Measurements from ENCODE around the gene ZNF285. TPM values are rescaled to one million over a fixed set of nuclear protein-coding genes. Genes with fewer than 3 reads are reported as not detected.

ZNF285 gene
- 1.6 to 2.8 TPM (median 2.4 TPM) in 5 replicates for total RNA-seq (2022; extraction: Qiagen RNA extraction; ENCODE audit: low read depth)

GRCh38 chr19:44401139-44402115, at the start of gene ZNF285:
ZNF285 (minus strand) TSS chr19:44401608; CDS start chr19:44397213, 4,395 bp downstream.

GRCh38 chr19:44447916-44448674, 46.7 kb upstream of the ZNF285 start, which contains the start of gene ZNF229:
ZNF229 (minus strand) TSS chr19:44448472; CDS start chr19:44442847, 5,625 bp downstream.

DNA sequence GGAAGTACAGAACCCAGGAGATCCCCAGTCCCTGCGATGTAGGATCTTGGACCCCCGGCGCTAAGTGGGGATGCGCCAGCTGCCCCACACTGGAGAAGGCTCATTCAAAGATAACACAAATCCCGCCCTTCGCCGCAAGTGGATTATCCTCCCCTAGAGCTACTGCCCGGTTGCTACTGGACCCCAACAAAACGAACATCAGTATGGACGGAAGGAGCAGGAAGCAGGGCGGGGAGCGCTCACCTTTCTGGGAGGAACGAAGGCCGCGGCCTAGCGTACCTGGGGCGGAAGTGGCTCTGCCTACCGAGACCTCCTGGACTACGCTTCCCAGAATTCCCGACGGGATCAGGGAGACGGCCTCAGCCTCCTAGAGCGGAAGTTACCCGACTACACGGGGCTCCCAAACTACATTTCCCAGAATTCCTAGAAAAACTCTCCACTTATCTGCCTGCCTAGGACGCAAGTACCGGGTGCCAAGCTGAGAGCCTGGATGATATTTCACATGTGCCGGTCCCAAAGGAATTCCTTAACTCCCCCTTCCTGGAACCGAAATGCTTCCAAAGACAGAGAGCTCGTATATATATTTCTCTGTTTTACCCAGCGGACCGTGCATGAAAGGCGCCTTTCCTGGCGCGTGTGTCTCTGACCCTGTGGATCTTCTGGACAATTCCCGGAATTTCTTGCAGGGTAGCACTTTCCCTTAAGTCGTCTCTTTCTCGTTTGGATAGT, 44.9 kb downstream of the ZNF285 start, which contains the start of gene ZNF112:
Gene ZNF112, minus strand, starts transcription at position 298 of the 729 bp plus-strand sequence. CDS start 16,141 bp downstream, outside the sequence.

Other genes starting within 250 kb of the ZNF285 start
- gene ZNF226, start 236.5 kb downstream of the ZNF285 start, total RNA-seq (2022; extraction: Qiagen RNA extraction; ENCODE audit: low read depth) = 19.7 to 25.5 TPM (median 22.6 TPM) in 5 replicates
- 9.7 to 13.8 TPM (median 11.0 TPM) in 5 replicates for gene ZNF227, start 189.1 kb downstream of the ZNF285 start, total RNA-seq (2022; extraction: Qiagen RNA extraction; ENCODE audit: low read depth)
- 0.32 to 0.67 TPM (median 0.46 TPM) in 5 replicates for gene ZNF233, start 141.7 kb downstream of the ZNF285 start, total RNA-seq (2022; extraction: Qiagen RNA extraction; ENCODE audit: low read depth)
- gene ZNF235, start 96.6 kb downstream of the ZNF285 start, total RNA-seq (2022; extraction: Qiagen RNA extraction; ENCODE audit: low read depth) = 2.5 to 3.9 TPM (median 3.3 TPM) in 5 replicates
- gene ZNF112, start 44.9 kb downstream of the ZNF285 start, total RNA-seq (2022; extraction: Qiagen RNA extraction; ENCODE audit: low read depth) = 1.1 to 3.1 TPM (median 2.0 TPM) in 5 replicates
- gene ZNF229, start 46.9 kb upstream of the ZNF285 start, total RNA-seq (2022; extraction: Qiagen RNA extraction; ENCODE audit: low read depth) = 2.4 to 3.7 TPM (median 3.0 TPM) in 5 replicates
- gene ZNF180, start 98.9 kb upstream of the ZNF285 start, total RNA-seq (2022; extraction: Qiagen RNA extraction; ENCODE audit: low read depth) = 7.7 to 9.2 TPM (median 8.2 TPM) in 5 replicates
- gene CEACAM20, start 128.1 kb upstream of the ZNF285 start, total RNA-seq (2022; extraction: Qiagen RNA extraction; ENCODE audit: low read depth) = 0.05 to 0.14 TPM in 2 of 5 replicates, not detected in the others
- gene IGSF23, start 212.0 kb upstream of the ZNF285 start, total RNA-seq (2022; extraction: Qiagen RNA extraction; ENCODE audit: low read depth) = 0.30 to 0.63 TPM (median 0.48 TPM) in 5 replicates
- 107 to 120 TPM (median 113 TPM) in 5 replicates for gene PVR, start 242.3 kb upstream of the ZNF285 start, total RNA-seq (2022; extraction: Qiagen RNA extraction; ENCODE audit: low read depth)